ENCODE measurements around the gene CORO6. TPM values are rescaled to one million over a fixed set of nuclear protein-coding genes. Genes with fewer than 3 reads are reported as not detected.

The CORO6 gene
- total and polyA plus RNA-seq, 2 of the 13 experiments (the other 11 are each of a cell fraction or from before 2014, with no cell fraction given) = 0.42 to 0.82 TPM

- TF ChIP-seq FOXP4 (CRISPR knock-in tag; IDR thresholded peaks at IDR 0.05) (no peak), NFIB (CRISPR knock-in tag; IDR thresholded peaks at IDR 0.05; ENCODE audit: borderline replicate concordance) (no peak)
These were observed 2.5 kb upstream of the CORO6 start (continued) for GRCh38 chr17:29625037-29625750.

GRCh38 chr17:29624586-29624985 is 1.9 kb upstream of the CORO6 start:
- no TSS peak for BruUV-seq (replicated peaks)
- no peak for DNase-seq (ENCODE audit: low spot score)
- H3K4me1 ChIP-seq (ENCODE audit: insufficient read depth, low read length) = peaks cover 36% of the 10 kb centered on the region
- intact Hi-C loops (cut with micrococcal nuclease; ENCODE audit: unreplicated experiment) (loop anchor here (5.0 kb wide), 1 partner anchor 138 kb away; no protein-coding TSS in a partner anchor), in situ Hi-C loops (cut with HindIII; ENCODE audit: extremely low pct_ligation_motif_present, low pct_unique_long_range_greater_than_20kb) (loop anchor here (10.0 kb wide), 1 partner anchor 150 kb away; no protein-coding TSS in a partner anchor)
- no peak overlapping the region for H3K4me2 ChIP-seq (ENCODE audit: low read depth, low read length)
- WGBS (ENCODE audit: low lambda C conversion rate) = 82% methylated on average over 4 of the region's 4 CpGs
- ChIA-PET POLR2A (no interaction called here), CTCF (ENCODE audit: low intra/inter-chr PET ratio, low total read pairs) (no interaction called here)
- no peak for ATAC-seq
- H4K20me1 ChIP-seq (ENCODE audit: insufficient read depth, low read length) = no peaks in the 10 kb centered on the region
- no peaks in the 10 kb centered on the region; a peak in 1 of 5 replicates for H3K36me3 ChIP-seq (replicated peaks in 1 of 2; ENCODE audit: control insufficient read depth in 1 of 2, insufficient read depth in 2 of 2, low read length in 2 of 2)
- H3K9me3 ChIP-seq (ENCODE audit: low read length) = no peaks in the 10 kb centered on the region
- no peak for FAIRE-seq
- no peak overlapping the region for H3K4me3 ChIP-seq (replicated peaks in 1 of 3; ENCODE audit: insufficient read depth in 1 of 3, low read depth in 2 of 3, low read length in 3 of 3)
- H3K27me3 ChIP-seq (ENCODE audit: control insufficient read depth in 1 of 2, insufficient read depth in 2 of 2, low read length in 2 of 2) = peaks cover 4 to 24% of the 10 kb centered on the region in 2 experiments; a peak in 3 of 5 replicates
- H2AFZ ChIP-seq (ENCODE audit: low read length) = no peak overlapping the region
- H3K79me2 ChIP-seq (ENCODE audit: insufficient read depth, low read length) = no peaks in the 10 kb centered on the region
- H3K9ac ChIP-seq (ENCODE audit: insufficient read depth, low read depth, low read length) = no peak overlapping the region
- no peak overlapping the region for H3K27ac ChIP-seq (ENCODE audit: extremely low read length, insufficient read depth, low read length)
- no peak for TF ChIP-seq NRL (CRISPR knock-in tag; IDR thresholded peaks at IDR 0.05; ENCODE audit: borderline replicate concordance)
- no peak for TF ChIP-seq ZNF609 (CRISPR knock-in tag; IDR thresholded peaks at IDR 0.05; ENCODE audit: borderline replicate concordance)
- no peak for TF ChIP-seq ZBTB10 (CRISPR knock-in tag; IDR thresholded peaks at IDR 0.05; ENCODE audit: borderline replicate concordance)
- TF ChIP-seq ZBTB33 (CRISPR knock-in tag; IDR thresholded peaks at IDR 0.05) = no peak
